ENCODE results near the gene CYB5R4.
A peak's percentile ranks its signal among the peaks of the same experiment; 100 is the strongest.

Gene CYB5R4

DNA sequence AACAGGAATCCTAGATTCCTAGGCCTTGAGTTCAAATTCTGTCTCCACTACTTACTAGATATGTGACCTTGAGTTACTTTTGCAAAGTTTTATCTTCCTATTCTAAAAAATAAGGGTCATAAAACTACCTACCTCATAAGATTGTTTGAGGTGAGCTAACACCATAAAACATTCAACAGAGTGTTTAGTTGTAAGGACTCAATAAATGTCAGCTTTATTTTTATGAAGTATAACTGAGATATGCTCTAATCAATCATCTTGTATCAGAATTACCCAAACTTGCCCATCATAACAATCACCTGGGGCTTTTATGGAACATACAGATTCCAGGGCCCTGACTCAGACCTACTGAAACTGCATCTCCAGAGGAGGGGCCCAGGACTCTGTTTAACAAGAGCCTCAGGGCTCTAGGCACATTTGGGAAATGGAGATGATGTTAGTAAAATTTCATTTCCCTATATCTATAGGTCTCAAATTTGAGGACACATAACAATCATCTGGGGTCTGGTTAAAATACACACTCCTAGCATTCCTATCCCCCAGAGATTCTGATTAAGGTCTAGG is 138.6 kb downstream of the CYB5R4 start:
- TF ChIP-seq, protein P1, sequence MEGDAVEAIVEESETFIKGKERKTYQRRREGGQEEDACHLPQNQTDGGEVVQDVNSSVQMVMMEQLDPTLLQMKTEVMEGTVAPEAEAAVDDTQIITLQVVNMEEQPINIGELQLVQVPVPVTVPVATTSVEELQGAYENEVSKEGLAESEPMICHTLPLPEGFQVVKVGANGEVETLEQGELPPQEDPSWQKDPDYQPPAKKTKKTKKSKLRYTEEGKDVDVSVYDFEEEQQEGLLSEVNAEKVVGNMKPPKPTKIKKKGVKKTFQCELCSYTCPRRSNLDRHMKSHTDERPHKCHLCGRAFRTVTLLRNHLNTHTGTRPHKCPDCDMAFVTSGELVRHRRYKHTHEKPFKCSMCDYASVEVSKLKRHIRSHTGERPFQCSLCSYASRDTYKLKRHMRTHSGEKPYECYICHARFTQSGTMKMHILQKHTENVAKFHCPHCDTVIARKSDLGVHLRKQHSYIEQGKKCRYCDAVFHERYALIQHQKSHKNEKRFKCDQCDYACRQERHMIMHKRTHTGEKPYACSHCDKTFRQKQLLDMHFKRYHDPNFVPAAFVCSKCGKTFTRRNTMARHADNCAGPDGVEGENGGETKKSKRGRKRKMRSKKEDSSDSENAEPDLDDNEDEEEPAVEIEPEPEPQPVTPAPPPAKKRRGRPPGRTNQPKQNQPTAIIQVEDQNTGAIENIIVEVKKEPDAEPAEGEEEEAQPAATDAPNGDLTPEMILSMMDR (conservative IDR thresholded peaks at IDR 0.05; ENCODE audit: low read length) = no peak
- no peak for TF ChIP-seq EZH2phosphoT487 (IDR thresholded peaks at IDR 0.05; ENCODE audit: borderline replicate concordance)

DNA sequence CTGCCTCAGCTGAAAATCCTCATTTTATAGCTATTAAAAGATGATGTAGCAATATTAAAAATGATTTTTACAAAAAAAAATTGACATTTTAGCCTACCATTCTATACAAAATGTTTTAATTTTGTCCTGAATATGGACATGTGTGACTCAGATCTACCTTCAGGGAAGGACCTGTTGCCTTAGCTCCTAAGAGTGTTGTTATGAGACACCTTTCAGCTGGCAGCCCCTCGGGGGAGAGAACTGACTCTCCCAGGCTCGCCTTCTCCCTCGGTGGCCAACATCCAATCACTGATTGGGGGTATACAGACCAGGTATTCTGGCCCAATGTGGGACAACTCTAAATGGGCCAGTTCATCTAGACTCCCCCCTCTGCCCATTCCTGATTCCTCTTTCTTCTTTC is 141.6 kb downstream of the CYB5R4 start:
- H3K4me3 ChIP-seq (ENCODE audit: low read length, poor library complexity, severe bottlenecking) = no peak overlapping the region
- H3K79me2 ChIP-seq (ENCODE audit: insufficient read depth, low read length) = no peaks in the 10 kb centered on the region
- no peak for TF ChIP-seq EZH2phosphoT487 (IDR thresholded peaks at IDR 0.05; ENCODE audit: borderline replicate concordance)
- TF ChIP-seq, protein P1 (conservative IDR thresholded peaks at IDR 0.05; ENCODE audit: low read length) = no peak
- H4K20me1 ChIP-seq (ENCODE audit: insufficient read depth, low read length, poor library complexity, severe bottlenecking) = no peaks in the 10 kb centered on the region
- H3K4me2 ChIP-seq (ENCODE audit: low read depth, low read length, poor library complexity, severe bottlenecking) = no peak overlapping the region
- H3K4me1 ChIP-seq (ENCODE audit: insufficient read depth, low read length, poor library complexity, severe bottlenecking) = no peaks in the 10 kb centered on the region
- H2AFZ ChIP-seq (ENCODE audit: low read length) = no peak overlapping the region
- H3K9ac ChIP-seq (ENCODE audit: low read depth, low read length, poor library complexity, severe bottlenecking) = no peak overlapping the region
- no peaks in the 10 kb centered on the region for H3K36me3 ChIP-seq (ENCODE audit: insufficient read depth, low read length)
- H3K9me2 ChIP-seq (replicated peaks; ENCODE audit: low read depth, low read length) = no peaks in the 10 kb centered on the region
- no peaks in the 10 kb centered on the region for H3F3A ChIP-seq (ENCODE audit: low read depth)
- H3K9me3 ChIP-seq (ENCODE audit: insufficient read depth, low read depth, low read length) = no peaks in the 10 kb centered on the region
- H3K27me3 ChIP-seq (ENCODE audit: insufficient read depth, low read length, poor library complexity, severe bottlenecking) = no peaks in the 10 kb centered on the region

More for the DNA sequence above, 138.6 kb downstream of the CYB5R4 start:
- Histone ChIP-seq H3K79me2 (ENCODE audit: insufficient read depth, low read length) (no peaks in the 10 kb centered on the region), H3K9me3 (ENCODE audit: insufficient read depth, low read depth, low read length) (no peaks in the 10 kb centered on the region), H3K9ac (ENCODE audit: low read depth, low read length, poor library complexity, severe bottlenecking) (no peak overlapping the region), H3K4me2 (ENCODE audit: low read depth, low read length, poor library complexity, severe bottlenecking) (no peak overlapping the region), H3K27me3 (ENCODE audit: insufficient read depth, low read length, poor library complexity, severe bottlenecking) (no peaks in the 10 kb centered on the region), H3K9me2 (replicated peaks; ENCODE audit: low read depth, low read length) (no peaks in the 10 kb centered on the region), H3K36me3 (ENCODE audit: insufficient read depth, low read length) (no peaks in the 10 kb centered on the region), H3F3A (ENCODE audit: low read depth) (no peaks in the 10 kb centered on the region), H3K4me3 (ENCODE audit: low read length, poor library complexity, severe bottlenecking) (no peak overlapping the region), H4K20me1 (ENCODE audit: insufficient read depth, low read length, poor library complexity, severe bottlenecking) (no peaks in the 10 kb centered on the region), H2AFZ (ENCODE audit: low read length) (no peak overlapping the region), H3K4me1 (ENCODE audit: insufficient read depth, low read length, poor library complexity, severe bottlenecking) (no peaks in the 10 kb centered on the region)

DNA sequence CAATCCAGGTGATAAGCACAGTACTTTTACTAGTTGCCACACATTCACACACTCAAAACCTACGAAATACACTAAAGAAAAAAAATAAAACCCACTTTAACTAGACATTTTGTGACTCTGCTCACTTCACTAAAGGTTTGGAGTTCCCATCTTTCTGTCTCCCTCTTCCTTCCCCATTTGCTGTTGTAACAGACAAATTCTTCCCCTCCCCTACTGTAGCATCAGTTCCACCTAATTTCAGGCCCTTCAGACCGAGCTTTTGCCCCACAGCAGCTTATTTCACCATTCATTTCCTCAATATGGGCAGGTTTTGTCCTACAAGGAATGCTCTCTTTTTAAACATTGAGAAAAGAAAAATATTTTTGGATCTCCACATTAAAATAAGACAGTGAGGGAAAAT is 142.7 kb downstream of the CYB5R4 start:
- Histone ChIP-seq H3K4me2 (ENCODE audit: low read depth, low read length, poor library complexity, severe bottlenecking) (no peak overlapping the region), H3F3A (ENCODE audit: low read depth) (no peaks in the 10 kb centered on the region), H3K79me2 (ENCODE audit: insufficient read depth, low read length) (no peaks in the 10 kb centered on the region), H4K20me1 (ENCODE audit: insufficient read depth, low read length, poor library complexity, severe bottlenecking) (no peaks in the 10 kb centered on the region), H3K9ac (ENCODE audit: low read depth, low read length, poor library complexity, severe bottlenecking) (no peak overlapping the region), H3K4me1 (ENCODE audit: insufficient read depth, low read length, poor library complexity, severe bottlenecking) (no peaks in the 10 kb centered on the region), H3K4me3 (ENCODE audit: low read length, poor library complexity, severe bottlenecking) (no peak overlapping the region), H3K9me2 (replicated peaks; ENCODE audit: low read depth, low read length) (no peaks in the 10 kb centered on the region), H3K27me3 (ENCODE audit: insufficient read depth, low read length, poor library complexity, severe bottlenecking) (no peaks in the 10 kb centered on the region), H3K36me3 (ENCODE audit: insufficient read depth, low read length) (no peaks in the 10 kb centered on the region), H3K9me3 (ENCODE audit: insufficient read depth, low read depth, low read length) (no peaks in the 10 kb centered on the region), H2AFZ (ENCODE audit: low read length) (peak overlapping the region; percentile 54; the same call in 1 of the 2 replicates)
- TF ChIP-seq EZH2phosphoT487 (IDR thresholded peaks at IDR 0.05; ENCODE audit: borderline replicate concordance) = no peak
- TF ChIP-seq, protein P1 (conservative IDR thresholded peaks at IDR 0.05; ENCODE audit: low read length) = no peak
